K562 (cell line): Measurements from ENCODE around the gene NMBR. TPM values are rescaled to one million over a fixed set of nuclear protein-coding genes. Genes with fewer than 3 reads are reported as not detected.
A peak's percentile ranks its signal among the peaks of the same experiment; 100 is the strongest.

ENCODE experiments used
- CEBPB ChIP-seq: fragments of 450-650 bp; IDR thresholded peaks from 2 replicates; pipeline ENCODE4 v1.6.1; 2016; ENCODE audit warnings: missing genetic modification characterization, missing compliant biosample characterization
- E2F6 ChIP-seq, 2 experiments: IDR thresholded peaks; 2 replicates each; pipeline ENCODE4 v1.6.1; 2011; ENCODE audit warnings: borderline replicate concordance in 1 of 2, control low read depth in 1 of 2, low read depth in 1 of 2, low read length in 1 of 2, mild to moderate bottlenecking in 1 of 2, mixed read lengths in 1 of 2, moderate library complexity in 1 of 2; ENCODE audit not compliant: insufficient read depth in 1 of 2, insufficient read length in 1 of 2, poor library complexity in 1 of 2, severe bottlenecking in 1 of 2; ENCODE audit errors: extremely low read depth in 1 of 2
- KAT7 ChIP-seq: sonication (generic); formaldehyde crosslinking; IDR thresholded peaks from 2 replicates; pipeline ENCODE4 v1.8.0; 2022; ENCODE audit warnings: missing genetic modification reagents, mild to moderate bottlenecking, borderline replicate concordance
- KLF1 ChIP-seq: fragments of 450-650 bp; IDR thresholded peaks from 2 replicates; pipeline ENCODE4 v1.6.1; 2016; ENCODE audit warnings: missing genetic modification characterization, missing compliant biosample characterization
- KLF10 ChIP-seq: fragments of 250-450 bp; sonication (Bioruptor Pico); IDR thresholded peaks from 2 replicates; pipeline ENCODE4 v1.6.1; 2021; ENCODE audit warnings: matching md5 sums
- MED1 ChIP-seq: sonication (generic); formaldehyde crosslinking; IDR thresholded peaks from 2 replicates; pipeline ENCODE4 v1.8.1; 2023; ENCODE audit warnings: missing genetic modification reagents, borderline replicate concordance
- VEZF1 ChIP-seq: fragments of 200-800 bp; sonication (Bioruptor generic); IDR thresholded peaks from 2 replicates; pipeline ENCODE4 v1.6.1; 2017; ENCODE audit warnings: missing genetic modification characterization, missing compliant biosample characterization
- XRCC3 ChIP-seq: fragments of 450-650 bp; IDR thresholded peaks from 2 replicates; pipeline ENCODE4 v1.6.1; 2017; ENCODE audit warnings: mild to moderate bottlenecking, moderate library complexity
- ZNF133 ChIP-seq: fragments of 250-450 bp; sonication (Bioruptor Pico); IDR thresholded peaks from 2 replicates; pipeline ENCODE4 v1.4.0; 2020; ENCODE audit warnings: mild to moderate bottlenecking
- ZNF507 ChIP-seq: conservative IDR thresholded peaks from 2 replicates; pipeline ENCODE4 v1.6.1; 2017; ENCODE audit warnings: missing genetic modification characterization, missing compliant biosample characterization
- polyA plus RNA-seq, 8 experiments: library from polyadenylated mRNA; depleted of rRNA in 4 of 8; stranded (reverse) in 5 of 8; unstranded in 3 of 8; fragments of >200 nt; fragmentation: Nextera tagmentation in 2 of 8; fragmentation: Illumina TruSeq in 1 of 8; extraction: Ambion mirVana in 2 of 8; extraction: Trizol in 1 of 8; gene quantifications; 2 replicates each; pipeline versions ENCODE4 v1.2.1 to v1.2.3, GENCODE V29; 2011 to 2014; ENCODE audit warnings: inconsistent platforms in 1 of 8, missing spikeins in 1 of 8
- total RNA-seq, 7 experiments: library from RNA; depleted of rRNA in 6 of 7; stranded (reverse); fragments of >200 nt in 6 of 7; fragmentation: Illumina TruSeq in 2 of 7; extraction: Trizol in 2 of 7; gene quantifications; 2 replicates each; pipeline versions ENCODE4 v1.2.1 to v1.2.3, GENCODE V29; 2011 to 2021; ENCODE audit warnings: low replicate concordance in 1 of 7
- TF ChIP-seq, protein P1 (sequence below): fragments of 450-650 bp; IDR thresholded peaks from 2 replicates; pipeline ENCODE4 v1.6.1; 2016; ENCODE audit warnings: low read depth
- TF ChIP-seq, protein P2 (sequence below), 3 experiments: IDR thresholded peaks in 2 of 3; conservative IDR thresholded peaks in 1 of 3; 2 replicates each; pipeline ENCODE4 v1.5.1; 2011 to 2012; ENCODE audit warnings: low read length in 3 of 3, mild to moderate bottlenecking in 3 of 3, control low read depth in 2 of 3, improper control_type of control experiment in 1 of 3, inconsistent platforms in 1 of 3, low read depth in 1 of 3, mixed read lengths in 1 of 3, moderate library complexity in 1 of 3; ENCODE audit not compliant: insufficient read depth in 2 of 3

NMBR gene
- total and polyA plus RNA-seq, 9 of the 15 experiments (the other 6 are each of a cell fraction or from before 2014, with no cell fraction given): not detected

DNA sequence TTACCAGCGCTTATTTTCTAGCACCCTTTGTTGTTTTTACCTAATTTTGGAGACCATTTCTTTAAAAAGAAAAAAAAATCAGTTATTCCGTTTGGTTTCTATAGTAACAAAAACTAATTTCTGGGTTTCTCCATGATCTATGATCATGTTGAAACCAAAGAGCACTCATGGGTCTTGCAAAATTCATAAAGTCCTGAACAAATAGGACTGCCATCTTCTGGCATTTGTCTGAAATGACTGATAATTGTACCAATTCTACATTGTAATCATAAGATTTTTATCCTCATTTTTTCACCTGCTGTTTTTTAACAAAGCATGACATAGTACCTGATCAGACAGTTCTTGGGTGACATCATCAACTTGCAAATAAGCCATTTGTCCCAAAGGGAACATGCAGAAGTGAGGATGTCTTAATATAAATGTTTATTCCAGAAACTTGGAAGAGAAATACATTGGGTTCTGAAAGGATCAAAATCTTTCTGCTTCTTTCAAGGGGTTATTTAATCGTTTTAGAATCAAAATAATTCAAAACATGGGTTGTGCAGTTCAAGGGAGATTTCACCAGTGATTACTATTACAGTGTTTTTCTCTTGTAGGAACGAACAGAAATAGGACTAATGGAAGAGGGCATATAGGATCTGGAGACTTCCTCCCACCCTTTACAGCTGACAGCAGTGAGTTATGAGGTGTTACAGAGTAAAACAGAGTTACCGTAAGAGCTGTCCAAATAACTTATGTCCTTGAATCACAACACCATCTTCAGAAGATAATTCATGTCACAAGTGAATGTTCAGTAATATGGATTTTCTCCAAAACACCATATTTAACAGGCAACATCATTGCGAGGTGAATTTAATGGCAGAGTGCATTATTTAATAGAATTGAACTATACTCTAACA is 101.3 kb downstream of the NMBR start (continued):
- TF ChIP-seq, protein P1, sequence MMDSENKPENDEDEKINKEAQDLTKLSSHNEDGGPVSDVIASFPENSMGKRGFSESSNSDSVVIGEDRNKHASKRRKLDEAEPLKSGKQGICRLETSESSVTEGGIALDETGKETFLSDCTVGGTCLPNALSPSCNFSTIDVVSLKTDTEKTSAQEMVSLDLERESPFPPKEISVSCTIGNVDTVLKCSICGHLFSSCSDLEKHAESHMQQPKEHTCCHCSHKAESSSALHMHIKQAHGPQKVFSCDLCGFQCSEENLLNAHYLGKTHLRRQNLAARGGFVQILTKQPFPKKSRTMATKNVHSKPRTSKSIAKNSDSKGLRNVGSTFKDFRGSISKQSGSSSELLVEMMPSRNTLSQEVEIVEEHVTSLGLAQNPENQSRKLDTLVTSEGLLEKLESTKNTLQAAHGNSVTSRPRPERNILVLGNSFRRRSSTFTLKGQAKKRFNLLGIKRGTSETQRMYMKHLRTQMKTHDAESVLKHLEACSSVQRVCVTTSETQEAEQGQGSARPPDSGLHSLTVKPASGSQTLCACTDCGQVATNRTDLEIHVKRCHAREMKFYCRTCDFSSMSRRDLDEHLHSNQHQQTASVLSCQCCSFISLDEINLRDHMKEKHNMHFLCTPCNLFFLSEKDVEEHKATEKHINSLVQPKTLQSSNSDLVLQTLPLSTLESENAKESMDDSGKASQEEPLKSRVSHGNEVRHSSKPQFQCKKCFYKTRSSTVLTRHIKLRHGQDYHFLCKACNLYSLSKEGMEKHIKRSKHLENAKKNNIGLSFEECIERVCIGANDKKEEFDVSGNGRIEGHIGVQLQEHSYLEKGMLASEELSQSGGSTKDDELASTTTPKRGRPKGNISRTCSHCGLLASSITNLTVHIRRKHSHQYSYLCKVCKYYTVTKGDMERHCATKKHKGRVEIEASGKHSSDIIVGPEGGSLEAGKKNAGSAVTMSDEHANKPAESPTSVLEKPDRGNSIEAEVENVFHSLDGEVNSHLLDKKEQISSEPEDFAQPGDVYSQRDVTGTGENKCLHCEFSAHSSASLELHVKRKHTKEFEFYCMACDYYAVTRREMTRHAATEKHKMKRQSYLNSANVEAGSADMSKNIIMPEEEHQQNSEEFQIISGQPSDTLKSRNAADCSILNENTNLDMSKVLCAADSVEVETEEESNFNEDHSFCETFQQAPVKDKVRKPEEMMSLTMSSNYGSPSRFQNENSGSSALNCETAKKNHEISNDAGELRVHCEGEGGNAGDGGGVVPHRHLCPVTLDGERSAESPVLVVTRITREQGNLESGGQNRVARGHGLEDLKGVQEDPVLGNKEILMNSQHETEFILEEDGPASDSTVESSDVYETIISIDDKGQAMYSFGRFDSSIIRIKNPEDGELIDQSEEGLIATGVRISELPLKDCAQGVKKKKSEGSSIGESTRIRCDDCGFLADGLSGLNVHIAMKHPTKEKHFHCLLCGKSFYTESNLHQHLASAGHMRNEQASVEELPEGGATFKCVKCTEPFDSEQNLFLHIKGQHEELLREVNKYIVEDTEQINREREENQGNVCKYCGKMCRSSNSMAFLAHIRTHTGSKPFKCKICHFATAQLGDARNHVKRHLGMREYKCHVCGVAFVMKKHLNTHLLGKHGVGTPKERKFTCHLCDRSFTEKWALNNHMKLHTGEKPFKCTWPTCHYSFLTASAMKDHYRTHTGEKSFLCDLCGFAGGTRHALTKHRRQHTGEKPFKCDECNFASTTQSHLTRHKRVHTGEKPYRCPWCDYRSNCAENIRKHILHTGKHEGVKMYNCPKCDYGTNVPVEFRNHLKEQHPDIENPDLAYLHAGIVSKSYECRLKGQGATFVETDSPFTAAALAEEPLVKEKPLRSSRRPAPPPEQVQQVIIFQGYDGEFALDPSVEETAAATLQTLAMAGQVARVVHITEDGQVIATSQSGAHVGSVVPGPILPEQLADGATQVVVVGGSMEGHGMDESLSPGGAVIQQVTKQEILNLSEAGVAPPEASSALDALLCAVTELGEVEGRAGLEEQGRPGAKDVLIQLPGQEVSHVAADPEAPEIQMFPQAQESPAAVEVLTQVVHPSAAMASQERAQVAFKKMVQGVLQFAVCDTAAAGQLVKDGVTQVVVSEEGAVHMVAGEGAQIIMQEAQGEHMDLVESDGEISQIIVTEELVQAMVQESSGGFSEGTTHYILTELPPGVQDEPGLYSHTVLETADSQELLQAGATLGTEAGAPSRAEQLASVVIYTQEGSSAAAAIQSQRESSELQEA: no peak
- TF ChIP-seq KAT7 (CRISPR knock-in tag) (no peak), XRCC3 (no peak), KLF10 (CRISPR knock-in tag) (no peak), ZNF507 (tag) (no peak), CEBPB (tag) (peak; percentile 60), MED1 (CRISPR knock-in tag) (no peak), KLF1 (tag) (no peak), VEZF1 (no peak), ZNF133 (CRISPR knock-in tag) (no peak), E2F6 (IDR thresholded peaks at IDR 0.05; ENCODE audit: borderline replicate concordance in 1 of 2, extremely low read depth in 1 of 2, insufficient read depth in 1 of 2, insufficient read length in 1 of 2, low read depth in 1 of 2, low read length in 1 of 2, poor library complexity in 1 of 2, severe bottlenecking in 1 of 2) (no peak)
- TF ChIP-seq, protein P2, sequence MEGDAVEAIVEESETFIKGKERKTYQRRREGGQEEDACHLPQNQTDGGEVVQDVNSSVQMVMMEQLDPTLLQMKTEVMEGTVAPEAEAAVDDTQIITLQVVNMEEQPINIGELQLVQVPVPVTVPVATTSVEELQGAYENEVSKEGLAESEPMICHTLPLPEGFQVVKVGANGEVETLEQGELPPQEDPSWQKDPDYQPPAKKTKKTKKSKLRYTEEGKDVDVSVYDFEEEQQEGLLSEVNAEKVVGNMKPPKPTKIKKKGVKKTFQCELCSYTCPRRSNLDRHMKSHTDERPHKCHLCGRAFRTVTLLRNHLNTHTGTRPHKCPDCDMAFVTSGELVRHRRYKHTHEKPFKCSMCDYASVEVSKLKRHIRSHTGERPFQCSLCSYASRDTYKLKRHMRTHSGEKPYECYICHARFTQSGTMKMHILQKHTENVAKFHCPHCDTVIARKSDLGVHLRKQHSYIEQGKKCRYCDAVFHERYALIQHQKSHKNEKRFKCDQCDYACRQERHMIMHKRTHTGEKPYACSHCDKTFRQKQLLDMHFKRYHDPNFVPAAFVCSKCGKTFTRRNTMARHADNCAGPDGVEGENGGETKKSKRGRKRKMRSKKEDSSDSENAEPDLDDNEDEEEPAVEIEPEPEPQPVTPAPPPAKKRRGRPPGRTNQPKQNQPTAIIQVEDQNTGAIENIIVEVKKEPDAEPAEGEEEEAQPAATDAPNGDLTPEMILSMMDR (IDR thresholded peaks at IDR 0.05 in 2 of 3, conservative IDR thresholded peaks at IDR 0.05 in 1 of 3; ENCODE audit: insufficient read depth in 2 of 3, low read depth in 1 of 3, low read length in 3 of 3): peak in 1 of 3 experiments; percentile 36; a peak in 1 of 6 replicates
